ENCODE results near the gene CREBBP.

Gene CREBBP

DNA sequence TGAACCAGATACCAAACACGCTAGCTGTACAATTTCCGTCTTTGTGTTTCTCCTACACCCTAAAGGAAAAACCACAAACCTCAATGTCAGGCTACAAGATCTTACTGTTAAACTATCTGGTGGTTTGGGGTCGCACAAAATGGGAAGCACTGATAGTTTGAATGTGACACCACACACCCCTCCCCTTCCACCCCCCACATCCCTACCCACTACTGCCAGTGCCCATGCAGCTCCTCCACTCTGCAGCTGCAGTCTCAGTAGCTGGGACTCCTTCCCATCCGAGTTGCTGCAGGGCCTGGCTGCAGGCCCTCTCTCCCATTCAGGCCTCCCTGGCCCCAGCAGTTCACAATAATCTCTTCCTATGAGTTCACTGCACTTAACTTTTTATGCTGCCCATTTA is 181.6 kb downstream of the CREBBP start:
- DNase-seq: no peak

DNA sequence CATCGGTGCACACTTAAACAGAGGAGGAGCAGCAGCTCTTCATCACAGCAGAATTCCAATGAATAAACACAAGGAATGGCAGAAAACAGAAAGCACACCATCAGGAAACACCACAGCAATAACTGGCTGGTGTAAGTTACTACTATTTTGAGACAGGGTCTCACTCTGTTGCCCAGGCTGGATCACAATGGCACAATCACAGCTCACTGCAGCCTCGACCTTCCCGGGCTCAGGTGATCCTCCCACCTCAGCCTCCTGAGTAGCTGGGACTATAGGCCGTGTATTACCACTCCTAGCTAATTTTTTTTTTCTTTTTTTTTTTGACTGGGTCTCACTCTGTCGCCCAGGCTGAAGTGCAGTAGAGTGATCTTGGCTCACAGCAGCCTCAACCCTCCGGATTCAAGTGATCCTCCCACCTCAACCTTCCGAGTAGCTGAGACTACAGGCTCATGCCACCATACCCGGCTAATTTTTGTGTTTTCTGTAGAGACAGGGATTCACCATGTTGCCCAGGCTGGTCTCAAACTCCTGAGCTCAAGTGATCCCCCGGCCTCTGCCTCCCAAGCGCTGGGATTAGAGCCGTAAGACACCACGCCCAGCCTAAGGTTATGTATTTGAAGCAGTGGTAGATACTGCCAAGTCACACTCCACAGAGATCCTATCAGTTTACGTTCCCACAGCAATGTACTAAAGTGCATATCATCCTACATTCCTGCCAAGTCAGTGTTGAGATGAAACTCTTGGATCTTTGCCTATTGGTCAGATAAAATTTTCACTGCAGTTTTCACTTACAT is 183.9 kb downstream of the CREBBP start:
- DNase-seq: no peak

DNA sequence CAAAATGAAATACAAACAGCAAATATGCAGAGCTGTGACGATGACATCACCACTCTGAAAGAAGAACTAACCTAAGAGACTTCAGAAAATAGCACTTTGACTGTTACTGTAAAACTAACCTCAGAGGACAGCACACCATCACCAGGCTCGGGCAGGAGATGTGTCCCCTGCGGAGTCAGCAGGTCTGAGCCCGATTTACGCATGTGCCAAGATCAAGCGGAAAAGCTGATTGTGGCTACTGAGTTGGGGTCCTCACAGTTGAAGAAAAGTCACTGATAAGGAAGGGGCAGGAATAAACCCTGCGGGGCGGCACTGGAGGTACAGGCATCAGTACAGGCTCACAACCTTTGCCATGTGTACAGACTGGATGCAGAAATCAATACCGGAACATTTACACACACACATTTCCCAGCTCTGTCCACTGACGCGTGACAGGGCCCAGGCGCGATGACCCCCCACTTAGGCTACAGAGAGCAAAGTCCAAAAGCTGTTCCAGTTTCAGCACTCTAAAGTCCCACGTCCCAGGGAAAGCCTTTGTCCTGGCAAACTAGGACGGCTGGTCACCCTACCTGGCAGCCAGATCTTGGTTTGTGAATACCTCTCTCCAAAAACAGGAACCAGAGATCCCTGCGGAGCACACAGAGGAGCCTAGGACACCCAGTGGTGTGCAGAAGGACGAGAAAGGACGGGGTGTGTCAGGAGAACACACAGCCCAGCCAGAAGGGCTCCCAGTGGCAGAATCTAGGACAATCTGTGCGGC is 184.7 kb downstream of the CREBBP start:
- DNase-seq: no peak

DNA sequence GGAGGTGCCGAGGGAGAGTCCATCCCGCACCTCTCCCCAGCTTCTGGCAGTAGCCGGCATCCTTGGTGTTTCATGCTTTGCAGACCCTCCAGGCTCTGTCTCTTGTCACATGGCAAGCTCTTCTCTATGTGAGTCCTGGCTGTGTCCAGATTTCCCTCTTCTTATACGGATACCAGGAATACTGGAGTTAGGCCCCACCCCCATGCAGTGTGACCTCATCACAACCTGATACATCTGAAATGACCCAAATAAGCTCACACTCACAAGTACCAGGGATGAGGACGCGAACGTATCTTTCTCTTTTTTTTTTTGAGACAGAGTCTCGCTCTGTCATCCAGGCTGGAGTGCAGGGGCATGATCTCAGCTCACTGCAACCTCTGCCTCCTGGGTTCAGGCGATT is 186.5 kb downstream of the CREBBP start:
- DNase-seq: no peak

- no peak for DNase-seq
Observed at GRCh38 chr16:3691761-3692160, 188.8 kb downstream of the CREBBP start.

GRCh38 chr16:3690980-3691720 is 189.4 kb downstream of the CREBBP start:
- no peak for DNase-seq

GRCh38 chr16:3690470-3690928 is 190.0 kb downstream of the CREBBP start:
- peak; percentile 32 to 70 for DNase-seq

GRCh38 chr16:3689731-3690130 is 190.8 kb downstream of the CREBBP start:
- DNase-seq: no peak

- DNase-seq: no peak
Observed at GRCh38 chr16:3687792-3688191, 192.7 kb downstream of the CREBBP start.

DNA sequence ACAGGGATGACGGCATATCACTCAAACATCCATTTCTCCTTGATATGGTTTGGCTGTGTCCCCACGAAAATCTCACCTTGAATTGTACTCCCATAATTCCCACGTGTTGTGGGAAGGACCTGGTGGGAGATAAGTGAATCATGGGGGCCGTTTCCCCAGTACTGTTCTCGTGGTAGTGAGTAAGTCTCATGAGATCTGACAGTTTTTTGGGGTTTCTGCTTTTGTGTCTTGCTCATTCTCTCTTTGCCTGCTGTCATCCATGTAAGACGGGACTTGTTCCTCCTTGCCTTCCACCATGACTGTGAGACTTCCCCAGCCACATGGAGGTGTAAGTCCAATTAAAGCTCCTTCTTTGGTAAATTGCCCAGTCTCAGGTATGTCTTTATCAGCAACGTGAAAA is 193.5 kb downstream of the CREBBP start:
- no peak for DNase-seq

DNA sequence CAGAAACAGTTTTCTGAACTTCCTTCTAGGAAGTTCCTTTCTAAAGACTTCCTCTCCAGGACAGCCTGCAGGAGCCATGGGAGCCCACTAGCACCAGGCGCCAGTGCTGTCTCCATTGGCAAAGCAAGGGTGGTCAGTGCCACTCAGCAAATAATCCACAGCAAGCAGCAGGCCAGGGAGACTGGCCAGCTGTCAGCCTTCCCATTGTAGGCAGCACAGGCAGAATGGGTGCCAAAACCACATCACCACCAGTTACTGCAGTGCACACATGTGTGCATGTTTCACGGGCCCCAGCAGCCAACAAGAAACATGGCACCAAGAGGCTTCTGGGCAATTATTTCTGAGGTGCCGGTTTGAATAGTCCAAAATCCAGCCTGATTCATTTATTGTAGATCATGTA is 199.3 kb downstream of the CREBBP start:
- DNase-seq: no peak

DNA sequence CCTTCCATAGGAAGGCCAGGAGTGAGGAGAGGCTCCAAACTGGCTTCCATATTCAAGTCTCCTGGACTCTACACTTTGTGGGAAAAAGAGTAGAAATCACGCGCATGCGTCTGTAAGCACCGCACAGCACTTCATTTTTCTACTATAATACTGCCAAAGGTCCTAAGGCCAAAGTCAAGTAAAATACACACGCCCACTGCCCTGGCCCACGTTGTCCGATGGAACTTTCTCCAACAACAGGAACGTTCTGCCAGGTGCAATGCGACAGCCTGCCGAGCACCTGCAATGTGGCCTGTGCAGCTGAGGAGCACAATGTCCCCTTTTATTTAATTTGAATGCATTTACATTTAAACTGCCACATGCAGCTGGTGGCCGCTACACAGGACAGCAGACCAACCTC is 202.5 kb downstream of the CREBBP start:
- DNase-seq: no peak

GRCh38 chr16:3675601-3676130 is 204.8 kb downstream of the CREBBP start:
- no peak for DNase-seq
